ENCODE measurements around the gene TMEM38B. TPM values are rescaled to one million over a fixed set of nuclear protein-coding genes. Genes with fewer than 3 reads are reported as not detected.
A peak's percentile ranks its signal among the peaks of the same experiment; 100 is the strongest.

TMEM38B gene
- total RNA-seq, 1 experiment from 2014 or later, result 14.5 TPM

- no peak overlapping the region for H2BK20ac ChIP-seq (ENCODE audit: low read depth, low read length, poor library complexity, severe bottlenecking)
- no CpG with 5 or more reads among the region's 4 CpGs for WGBS (ENCODE audit: extremely low coverage, insufficient read length, low lambda C conversion rate)
- no peak overlapping the region for H4K8ac ChIP-seq (replicated peaks; ENCODE audit: insufficient read length, low read depth, low read length)
- no peaks in the 10 kb centered on the region for H3K4me1 ChIP-seq (ENCODE audit: insufficient read depth, low read length)
- Mint-ChIP-seq H3K4me1 (peaks cover 53 to 58% of the 10 kb centered on the region in 2 experiments), H3K4me3 (no peak overlapping the region), H3K27ac (peak overlapping the region in 1 of 3 experiments; percentile 52; a peak in 1 of 7 replicates), H3K36me3 (ENCODE audit: insufficient read depth in 1 of 3, low read depth in 3 of 3) (0 out of 7 replicates have a peak, but pooled peaks cover 0 to 4% (median 0%) of the 10 kb centered on the region in 3 experiments), H3K9me3 (peaks cover 0 to 4% of the 10 kb centered on the region in 2 experiments; a peak in 1 of 5 replicates), H3K27me3 (ENCODE audit: low read depth) (peaks cover 40% of the 10 kb centered on the region)
- no peak overlapping the region for H2BK5ac ChIP-seq (ENCODE audit: insufficient read length, low read length)
- H3K14ac ChIP-seq (ENCODE audit: insufficient read depth, low read length), result no peak overlapping the region
- no peaks in the 10 kb centered on the region for H4K20me1 ChIP-seq (ENCODE audit: control insufficient read depth, insufficient read depth, insufficient read length)
- H3K56ac ChIP-seq (ENCODE audit: insufficient read length, low read depth, low read length), result no peak overlapping the region
- H3K9me3 ChIP-seq (ENCODE audit: control insufficient read depth, low read depth, low read length), result no peaks in the 10 kb centered on the region
- no peak overlapping the region for H3K9ac ChIP-seq (ENCODE audit: extremely low read depth, insufficient read length, low read length)
- no peak overlapping the region for H2AFZ ChIP-seq (ENCODE audit: low read length)
- H3K4ac ChIP-seq (ENCODE audit: low read depth, low read length), result no peak overlapping the region
- H2BK120ac ChIP-seq (ENCODE audit: low read depth, low read length, poor library complexity, severe bottlenecking), result no peak overlapping the region
- DNase-seq, result no peak
- H3K18ac ChIP-seq (ENCODE audit: insufficient read length, low read depth, low read length), result no peak overlapping the region
- no peak overlapping the region for H3K27ac ChIP-seq (ENCODE audit: insufficient read length, low read depth, low read length)
- H2BK15ac ChIP-seq (ENCODE audit: low read depth, low read length), result no peak overlapping the region
- no peak for TF ChIP-seq CTCF (conservative IDR thresholded peaks at IDR 0.05)
- no peak overlapping the region for H3K23ac ChIP-seq (ENCODE audit: insufficient read length, low read depth, low read length)
- no peak overlapping the region for H2BK12ac ChIP-seq (ENCODE audit: insufficient read length, low read depth, low read length)
- H2AK5ac ChIP-seq (ENCODE audit: insufficient read length, low read length), result no peak overlapping the region
- H3K79me1 ChIP-seq (ENCODE audit: insufficient read depth, low read depth, low read length, poor library complexity, severe bottlenecking), result no peaks in the 10 kb centered on the region
- H4K91ac ChIP-seq (ENCODE audit: insufficient read length, low read depth, low read length), result no peak overlapping the region
- H3K79me2 ChIP-seq (ENCODE audit: insufficient read depth, low read length), result no peaks in the 10 kb centered on the region
- no peak overlapping the region for H3T11ph ChIP-seq (ENCODE audit: low read length)
- no peak overlapping the region for H3K4me2 ChIP-seq (ENCODE audit: insufficient read depth, insufficient read length, low read length)
- H3K27me3 ChIP-seq (ENCODE audit: insufficient read depth, low read length), result peaks cover 10% of the 10 kb centered on the region; the same call in 1 of the 2 replicates
- H4K5ac ChIP-seq (ENCODE audit: insufficient read length, low read depth, low read length), result no peak overlapping the region
- H3K23me2 ChIP-seq (ENCODE audit: insufficient read length, low read depth, low read length, poor library complexity, severe bottlenecking), result peaks cover 11% of the 10 kb centered on the region
Measured at GRCh38 chr9:105651806-105652205, 42.5 kb upstream of the TMEM38B start.

All from H9 (cell line).